ENCODE results near the gene GPX2. TPM values are rescaled to one million over a fixed set of nuclear protein-coding genes. Genes with fewer than 3 reads are reported as not detected.

GPX2 gene
- total RNA-seq = not detected

DNA sequence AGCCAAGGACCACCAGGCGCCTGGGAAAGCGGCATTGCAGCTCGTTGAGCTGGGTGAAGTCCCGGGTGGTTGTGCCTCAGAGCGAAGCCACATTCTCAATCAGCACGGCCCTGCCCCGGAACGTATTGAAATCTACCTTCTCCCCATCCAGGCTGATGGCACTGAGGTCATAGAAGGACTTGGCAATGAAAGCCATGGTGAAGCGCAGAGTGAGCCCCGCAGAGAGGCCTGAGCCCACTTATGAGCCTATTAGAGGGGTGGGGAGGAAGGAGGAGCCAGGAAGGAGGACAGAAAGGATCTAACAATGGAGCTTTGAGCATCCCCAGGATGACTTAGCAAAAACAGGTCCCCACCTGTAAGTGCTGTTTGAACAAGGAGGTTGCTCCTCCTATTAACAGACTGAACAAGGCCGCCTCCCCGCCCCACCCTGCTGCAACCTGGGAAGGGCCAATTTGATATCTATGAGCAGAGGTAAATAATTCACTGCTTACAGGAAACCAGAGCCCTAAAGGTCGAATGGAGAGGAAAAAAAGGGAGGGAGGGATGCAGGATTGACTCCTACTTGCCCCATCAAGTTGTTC lies at the start of gene GPX2:
Gene GPX2 (minus strand): TSS at position 215 of the 581 bp plus-strand sequence. CDS start 19 bp downstream, at position 196.
- Mint-ChIP-seq H3K27ac (peak within 1 kb of the TSS; percentile 18), H3K36me3 (peaks cover 19% of the 10 kb centered on the region), H3K4me3 (no peak within 1 kb of the TSS), H3K9me3 (no peaks in the 10 kb centered on the region), H3K4me1 (ENCODE audit: low read depth) (peaks cover 32% of the 10 kb centered on the region), H3K27me3 (no peaks in the 10 kb centered on the region)
- POLR2A ChIA-PET = no interaction called here
- intact Hi-C loops (cut with micrococcal nuclease) = no loop called here
- no peak for DNase-seq
- CTCF ChIA-PET = no interaction called here

DNA sequence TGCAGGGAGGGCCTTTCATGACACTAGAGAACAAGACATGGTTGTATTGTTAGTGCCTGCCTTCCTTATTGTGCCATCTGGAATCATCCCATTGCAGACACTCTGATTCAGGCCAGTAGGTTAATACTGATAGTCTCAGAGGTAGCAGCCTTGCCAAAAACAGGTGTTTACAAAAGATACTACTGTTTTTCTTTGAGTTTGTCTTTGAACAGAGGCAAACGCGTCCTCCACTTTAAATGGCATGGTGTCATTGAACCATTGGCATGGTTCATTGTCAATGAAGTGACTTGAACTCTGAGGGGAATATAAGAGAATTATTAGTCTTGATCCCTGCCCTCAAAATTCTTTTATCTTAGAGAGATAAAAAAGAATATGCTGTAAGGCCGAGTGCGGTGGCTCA lies 48.4 kb upstream of the GPX2 start:
- Mint-ChIP-seq H3K27ac (no peak overlapping the region), H3K9me3 (no peaks in the 10 kb centered on the region), H3K4me3 (no peak overlapping the region), H3K4me1 (ENCODE audit: low read depth) (peaks cover 44% of the 10 kb centered on the region), H3K36me3 (peaks cover 3% of the 10 kb centered on the region), H3K27me3 (no peaks in the 10 kb centered on the region)
- POLR2A ChIA-PET = no interaction called here
- CTCF ChIA-PET = interaction anchor here (1.0 to 1.3 kb wide), 2 partner anchors 29 to 99 kb away, joined by 3 to 4 read pairs; no protein-coding TSS in a partner anchor
- DNase-seq = no peak
- intact Hi-C loops (cut with micrococcal nuclease) = no loop called here

DNA sequence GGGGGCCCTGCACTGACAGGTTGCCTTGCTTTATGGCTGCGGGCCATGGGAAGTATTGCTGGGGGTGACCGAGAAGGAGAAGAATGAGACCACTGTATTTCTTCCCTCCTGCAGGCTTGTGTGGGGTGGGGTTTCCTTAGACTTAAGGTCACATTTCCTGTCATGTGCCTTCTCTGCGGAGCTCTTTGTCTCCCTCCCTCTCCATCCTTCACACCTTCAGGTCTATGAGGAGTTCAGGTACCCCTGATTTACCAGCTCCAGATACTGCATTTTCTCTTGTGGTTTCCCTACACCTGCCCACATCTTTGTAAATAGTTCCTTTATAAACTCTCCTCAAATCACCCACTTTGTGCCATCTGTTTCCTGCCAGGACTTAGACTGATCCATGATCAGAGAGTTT lies 47.8 kb upstream of the GPX2 start:
- H3K27ac Mint-ChIP-seq = peak overlapping the region; percentile 35

DNA sequence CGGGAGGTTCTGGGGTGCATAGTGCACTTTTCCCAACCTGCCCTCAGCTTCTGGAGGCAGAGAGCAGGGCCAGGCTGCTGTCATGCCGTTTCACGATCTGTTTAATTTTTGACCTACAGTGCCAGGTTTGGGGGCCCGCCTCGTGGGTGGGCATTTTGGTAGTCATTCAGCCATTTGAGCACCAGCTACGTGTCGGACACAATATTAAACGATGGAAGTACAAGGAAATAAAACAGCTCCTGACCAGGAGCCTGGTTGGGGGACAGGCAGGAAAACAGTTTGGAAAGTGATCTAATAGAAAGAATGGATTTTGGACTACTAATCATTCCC lies 44.9 kb upstream of the GPX2 start:
- Mint-ChIP-seq H3K4me3 (peak overlapping the region; percentile 98), H3K36me3 (peaks cover 3% of the 10 kb centered on the region), H3K4me1 (ENCODE audit: low read depth) (peaks cover 44% of the 10 kb centered on the region), H3K27me3 (no peaks in the 10 kb centered on the region), H3K27ac (peak overlapping the region; percentile 98), H3K9me3 (no peaks in the 10 kb centered on the region)
- ChIA-PET POLR2A (interaction anchor here (0.7 to 2.3 kb wide), 5 partner anchors 11 to 57 kb away, joined by 3 to 17 read pairs (median 4); no protein-coding TSS in a partner anchor), CTCF (interaction anchor here (1.0 to 5.6 kb wide), 17 partner anchors 11 to 973 kb away, joined by 3 to 30 read pairs (median 4); partner anchors contain the start of genes CHURC1 and MAX)
- no peak for DNase-seq
- intact Hi-C loops (cut with micrococcal nuclease) = loop anchor here (1.0 to 10.0 kb wide), 9 partner anchors 15 to 857 kb away; partner anchors contain the start of genes CHURC1, FUT8 and MAX

More for the DNA sequence above, 47.8 kb upstream of the GPX2 start:
- Mint-ChIP-seq H3K36me3 (peaks cover 3% of the 10 kb centered on the region), H3K9me3 (no peaks in the 10 kb centered on the region), H3K4me1 (ENCODE audit: low read depth) (peaks cover 44% of the 10 kb centered on the region), H3K4me3 (no peak overlapping the region), H3K27me3 (no peaks in the 10 kb centered on the region)
- ChIA-PET POLR2A (interaction anchor here (1.5 kb wide), 1 partner anchor 8 kb away, joined by 6 read pairs; no protein-coding TSS in a partner anchor), CTCF (interaction anchor here (1.0 to 2.3 kb wide), 2 partner anchors 8 to 29 kb away, joined by 4 to 9 read pairs; no protein-coding TSS in a partner anchor)
- intact Hi-C loops (cut with micrococcal nuclease) = no loop called here
- DNase-seq = no peak

DNA sequence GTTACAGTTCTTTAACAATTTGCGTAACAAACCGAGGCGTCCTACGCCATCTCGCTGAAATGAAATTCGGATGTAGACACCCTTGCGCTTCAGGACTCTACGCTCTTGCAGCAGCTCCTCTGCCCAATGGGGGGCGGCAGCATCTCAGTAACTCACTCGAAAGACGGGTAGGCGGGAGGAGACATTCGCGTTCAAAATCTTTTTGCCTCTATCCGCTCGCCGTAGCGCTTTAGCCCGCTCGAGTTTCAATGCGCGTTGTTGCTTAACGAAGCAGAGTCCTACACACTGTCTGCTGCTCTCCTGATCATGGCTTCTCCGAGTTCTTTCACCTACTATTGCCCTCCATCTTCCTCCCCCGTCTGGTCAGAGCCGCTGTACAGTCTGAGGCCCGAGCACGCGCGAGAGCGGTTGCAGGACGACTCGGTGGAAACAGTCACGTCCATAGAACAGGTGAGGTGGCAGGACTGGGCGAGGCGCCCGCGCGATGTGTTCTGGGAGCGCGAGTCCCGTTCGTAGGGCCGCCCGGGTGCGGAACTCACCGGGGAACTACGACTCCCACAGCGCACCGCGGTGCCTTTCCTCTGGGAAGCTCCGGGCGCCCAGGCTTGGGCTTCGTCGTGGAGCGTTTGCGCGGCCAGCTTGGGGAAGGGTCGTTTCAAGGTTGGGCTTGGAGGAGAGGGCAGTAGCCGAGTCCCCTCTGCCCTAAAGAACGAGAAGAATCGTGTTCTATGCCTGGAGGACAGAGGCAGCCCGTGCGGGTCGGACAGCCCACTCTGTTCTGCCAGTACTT lies 44.3 kb upstream of the GPX2 start, which contains the start of gene FNTB:
Gene FNTB (plus strand): TSS at position 248 of the 790 bp plus-strand sequence. CDS start 59 bp downstream, at position 307.
- no peaks in the 10 kb centered on the region for H3K27me3 Mint-ChIP-seq

DNA sequence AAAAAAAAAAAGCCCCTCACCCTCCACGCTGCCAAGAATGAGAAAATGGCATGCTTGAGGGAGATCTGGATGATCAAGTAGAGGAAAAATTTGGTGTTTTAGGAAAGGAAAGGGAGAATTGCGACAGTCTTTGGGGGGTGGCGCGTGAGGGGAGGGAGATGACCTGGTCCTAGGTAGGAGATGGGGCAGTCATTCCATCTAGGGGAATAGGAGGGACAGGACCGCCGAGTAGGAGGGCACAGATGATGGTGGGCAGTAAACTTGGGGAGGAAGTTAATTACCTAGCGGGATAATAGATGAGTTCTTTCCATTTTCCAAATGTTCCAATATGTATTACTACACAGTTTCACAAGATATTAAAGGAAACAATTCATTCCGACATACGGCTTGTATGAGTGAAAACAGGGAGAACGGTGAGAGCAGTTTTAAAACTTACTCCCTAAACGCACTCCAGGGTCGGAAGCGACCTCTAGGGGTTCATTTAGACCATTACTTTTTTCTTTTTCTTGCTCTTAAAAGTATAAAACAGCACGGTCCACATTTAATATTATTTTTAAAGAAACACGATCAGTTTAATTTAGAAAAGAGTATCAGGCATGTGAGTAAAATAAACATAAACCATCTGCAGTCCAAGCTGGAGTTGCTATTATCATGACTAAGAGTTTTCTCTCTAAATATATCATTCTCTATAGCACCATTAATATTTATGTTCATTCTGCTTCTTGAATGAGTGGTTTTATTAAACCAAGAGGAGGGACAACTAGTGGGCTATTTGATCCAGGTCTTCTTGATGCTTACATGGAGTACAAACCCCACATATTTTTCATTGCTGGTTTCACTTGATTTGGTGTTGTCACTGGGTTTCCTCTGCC lies 41.1 kb upstream of the GPX2 start:
- no peaks in the 10 kb centered on the region for H3K9me3 Mint-ChIP-seq
- ChIA-PET CTCF (interaction anchor here (1.0 to 5.6 kb wide), 9 partner anchors 10 to 432 kb away, joined by 3 to 30 read pairs (median 5); no protein-coding TSS in a partner anchor), POLR2A (no interaction called here)
- H3K4me1 Mint-ChIP-seq (ENCODE audit: low read depth) = peaks cover 13% of the 10 kb centered on the region
- H3K36me3 Mint-ChIP-seq = no peaks in the 10 kb centered on the region
- intact Hi-C loops (cut with micrococcal nuclease) = loop anchor here (1.0 to 10.0 kb wide), 4 partner anchors 160 to 861 kb away; no protein-coding TSS in a partner anchor
- no peak overlapping the region for H3K27ac Mint-ChIP-seq
- no peaks in the 10 kb centered on the region for H3K27me3 Mint-ChIP-seq
- DNase-seq = peak; percentile 39
- peak overlapping the region; percentile 60 for H3K4me3 Mint-ChIP-seq

More for the DNA sequence above, 44.3 kb upstream of the GPX2 start, which contains the start of gene FNTB:
- intact Hi-C loops (cut with micrococcal nuclease) = loop anchor here (1.0 to 10.0 kb wide), 10 partner anchors 16 to 858 kb away; partner anchors contain the start of genes CHURC1, FUT8 and MAX
- DNase-seq = peak; percentile 95
- Mint-ChIP-seq H3K27ac (peak within 1 kb of the TSS; percentile 98), H3K4me3 (peak within 1 kb of the TSS; percentile 98), H3K9me3 (no peaks in the 10 kb centered on the region), H3K36me3 (peaks cover 3% of the 10 kb centered on the region), H3K4me1 (ENCODE audit: low read depth) (peaks cover 39% of the 10 kb centered on the region)
- ChIA-PET POLR2A (interaction anchor here (0.6 to 2.3 kb wide), 7 partner anchors 12 to 114 kb away, joined by 3 to 17 read pairs (median 3); no protein-coding TSS in a partner anchor), CTCF (interaction anchor here (0.5 to 5.6 kb wide), 25 partner anchors 8 to 973 kb away, joined by 3 to 30 read pairs (median 3); partner anchors contain the start of genes CHURC1 and MAX)

DNA sequence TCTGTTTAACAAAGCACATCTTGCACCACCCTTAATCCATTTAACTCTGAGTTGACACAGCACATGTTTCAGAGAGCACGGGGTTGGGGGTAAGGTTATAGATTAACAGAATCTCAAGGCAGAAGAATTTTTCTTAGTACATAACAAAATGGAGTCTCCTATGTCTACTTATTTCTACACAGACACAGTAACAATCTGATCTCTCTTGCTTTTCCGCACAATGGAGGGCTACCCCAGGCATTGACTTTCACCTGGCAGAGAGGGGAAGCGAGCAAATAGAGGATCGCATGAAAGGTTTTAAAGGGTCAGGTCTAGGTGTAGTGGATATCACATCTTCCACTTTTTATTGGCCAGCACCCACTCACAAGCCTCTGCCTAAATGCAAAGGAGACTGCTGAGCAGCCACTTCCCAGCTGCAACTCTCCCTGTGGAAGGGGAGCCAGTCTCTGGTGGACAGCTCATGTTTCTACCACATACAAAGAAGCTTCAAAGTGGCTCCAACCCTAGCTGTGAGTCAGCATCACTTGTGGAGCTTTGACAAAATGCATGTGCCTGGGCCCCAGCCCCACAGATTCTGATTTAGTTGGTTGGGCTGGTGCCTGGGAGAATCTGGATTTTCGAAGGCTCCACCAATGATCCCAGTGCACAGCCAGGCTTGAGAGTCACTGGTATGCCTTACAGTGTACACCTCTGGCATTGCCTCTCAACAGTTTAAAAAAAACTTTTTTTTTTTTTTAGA lies 37.0 kb upstream of the GPX2 start:
- Mint-ChIP-seq H3K27ac (no peak overlapping the region), H3K4me3 (no peak overlapping the region), H3K4me1 (ENCODE audit: low read depth) (peaks cover 5% of the 10 kb centered on the region), H3K36me3 (no peaks in the 10 kb centered on the region), H3K27me3 (no peaks in the 10 kb centered on the region), H3K9me3 (no peaks in the 10 kb centered on the region)
- DNase-seq = no peak
- ChIA-PET POLR2A (no interaction called here), CTCF (interaction anchor here (0.6 to 4.1 kb wide), 2 partner anchors 97 to 156 kb away, joined by 3 to 26 read pairs; no protein-coding TSS in a partner anchor)
- intact Hi-C loops (cut with micrococcal nuclease) = loop anchor here (5.0 to 10.0 kb wide), 3 partner anchors 217 to 865 kb away; no protein-coding TSS in a partner anchor

DNA sequence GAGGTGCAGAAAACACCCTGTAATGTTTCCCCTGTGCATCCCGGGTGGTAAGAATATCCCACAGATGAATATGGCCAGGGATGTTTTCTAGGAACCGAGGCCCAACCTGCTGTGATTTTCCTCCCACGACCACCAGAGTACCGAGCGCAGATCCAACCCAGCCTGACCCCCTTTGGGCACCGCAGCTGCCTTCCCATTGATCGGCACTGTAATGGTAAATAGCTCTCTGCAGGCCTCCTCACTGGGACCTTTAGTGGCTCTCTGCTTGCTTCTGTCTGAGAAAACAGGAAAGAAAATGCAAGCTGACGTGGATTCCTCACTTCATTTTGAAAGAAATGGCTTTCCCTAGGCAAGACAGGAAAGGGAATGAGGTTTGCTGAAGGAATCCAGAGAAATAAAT lies 32.0 kb upstream of the GPX2 start:
- intact Hi-C loops (cut with micrococcal nuclease) = no loop called here
- Mint-ChIP-seq H3K36me3 (no peaks in the 10 kb centered on the region), H3K27me3 (no peaks in the 10 kb centered on the region), H3K9me3 (no peaks in the 10 kb centered on the region), H3K4me3 (no peak overlapping the region), H3K27ac (no peak overlapping the region), H3K4me1 (ENCODE audit: low read depth) (peaks cover 5% of the 10 kb centered on the region)
- DNase-seq = no peak
- ChIA-PET CTCF (interaction anchor here (1.2 to 2.3 kb wide), 3 partner anchors 9 to 21 kb away, joined by 3 to 8 read pairs (median 6); partner anchors contain the start of gene FNTB), POLR2A (interaction anchor here (1.0 kb wide), 1 partner anchor 60 kb away, joined by 3 read pairs; no protein-coding TSS in a partner anchor)

DNA sequence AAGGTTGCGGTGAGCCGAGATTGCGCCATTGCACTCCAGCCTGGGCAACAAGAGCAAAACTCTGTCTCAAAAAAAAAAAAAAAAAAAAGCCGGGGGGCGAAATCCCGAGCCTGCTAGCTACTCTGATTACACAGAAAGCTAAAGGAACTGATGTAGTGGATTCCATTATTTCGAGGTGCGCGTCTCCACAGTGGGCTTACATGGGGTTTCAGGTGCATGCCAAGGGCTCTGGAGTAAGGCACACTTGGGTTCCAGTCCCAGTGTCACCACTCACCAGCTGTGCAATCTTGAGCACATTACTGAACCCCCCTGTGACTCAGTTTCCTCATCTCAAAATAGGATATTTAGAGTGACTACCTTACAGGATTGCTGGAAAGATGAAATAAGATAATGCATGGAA lies 31.3 kb upstream of the GPX2 start:
- DNase-seq = no peak
- H3K4me3 Mint-ChIP-seq = no peak overlapping the region
- no peaks in the 10 kb centered on the region for H3K27me3 Mint-ChIP-seq
- ChIA-PET POLR2A (no interaction called here), CTCF (interaction anchor here (2.3 kb wide), 2 partner anchors 10 to 13 kb away, joined by 6 to 8 read pairs; partner anchors contain the start of gene FNTB)
- H3K4me1 Mint-ChIP-seq (ENCODE audit: low read depth) = peaks cover 5% of the 10 kb centered on the region
- no peak overlapping the region for H3K27ac Mint-ChIP-seq
- intact Hi-C loops (cut with micrococcal nuclease) = no loop called here
- H3K9me3 Mint-ChIP-seq = no peaks in the 10 kb centered on the region
- no peaks in the 10 kb centered on the region for H3K36me3 Mint-ChIP-seq

DNA sequence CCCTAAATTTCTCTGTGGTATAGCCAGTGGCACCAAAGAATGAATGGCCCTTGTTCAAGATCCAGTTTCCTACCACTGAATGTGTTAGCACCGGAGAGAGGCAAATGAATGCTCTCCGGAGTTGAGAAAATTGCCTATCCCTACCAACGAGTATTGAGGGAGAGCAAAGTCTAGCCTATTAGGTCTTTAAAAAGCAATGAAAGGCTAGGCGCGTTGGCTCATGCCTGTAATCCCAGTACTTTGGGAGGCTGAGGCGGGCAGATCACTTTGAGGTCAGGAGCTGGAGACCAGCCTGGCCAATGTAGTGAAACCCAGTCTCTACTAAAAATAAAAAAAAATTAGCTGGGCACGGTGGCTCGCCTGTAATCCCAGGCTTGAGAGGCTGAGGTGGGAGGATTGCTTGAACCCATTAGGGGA lies 30.5 kb upstream of the GPX2 start:
- CTCF ChIA-PET = interaction anchor here (2.3 kb wide), 1 partner anchor 11 kb away, joined by 6 read pairs; no protein-coding TSS in a partner anchor
- POLR2A ChIA-PET = no interaction called here
- Mint-ChIP-seq H3K36me3 (no peaks in the 10 kb centered on the region), H3K4me3 (peak overlapping the region; percentile 79), H3K4me1 (ENCODE audit: low read depth) (peaks cover 5% of the 10 kb centered on the region), H3K27me3 (no peaks in the 10 kb centered on the region), H3K27ac (no peak overlapping the region), H3K9me3 (no peaks in the 10 kb centered on the region)
- no peak for DNase-seq
- intact Hi-C loops (cut with micrococcal nuclease) = no loop called here

Data from activated CD4-positive, alpha-beta memory T cell treated with anti-CD3 and anti-CD28 coated beads for 36 hours (primary cell).